ENCODE measurements around the gene CCDC141.

Gene CCDC141

GRCh38 chr2:178865146-178865936 is 184.6 kb downstream of the CCDC141 start:
- no peak for DNase-seq

GRCh38 chr2:178863856-178864620 is 185.9 kb downstream of the CCDC141 start:
- DNase-seq, result no peak

- DNase-seq, result no peak
Measured at GRCh38 chr2:178863130-178863855, 186.6 kb downstream of the CCDC141 start.

GRCh38 chr2:178860551-178860950 is 189.4 kb downstream of the CCDC141 start:
- no peak for DNase-seq

- no peak for DNase-seq
Measured at GRCh38 chr2:178859730-178860129, 190.2 kb downstream of the CCDC141 start.

GRCh38 chr2:178858896-178859625 is 190.9 kb downstream of the CCDC141 start:
- no peak for DNase-seq

- no peak for DNase-seq
Measured at GRCh38 chr2:178855151-178855550, 194.8 kb downstream of the CCDC141 start.

GRCh38 chr2:178848335-178848734 is 201.6 kb downstream of the CCDC141 start:
- DNase-seq, result no peak

- DNase-seq, result no peak
Measured at GRCh38 chr2:178846458-178846802, 203.5 kb downstream of the CCDC141 start.

GRCh38 chr2:178845566-178846457 is 204.1 kb downstream of the CCDC141 start:
- no peak for DNase-seq

- no peak for DNase-seq
Measured at GRCh38 chr2:178844701-178845100, 205.2 kb downstream of the CCDC141 start.

- no peak for DNase-seq
Measured at GRCh38 chr2:178844269-178844668, 205.7 kb downstream of the CCDC141 start.

- DNase-seq, result no peak
Measured at GRCh38 chr2:178843697-178844096, 206.2 kb downstream of the CCDC141 start.

GRCh38 chr2:178836807-178837206 is 213.1 kb downstream of the CCDC141 start:
- DNase-seq, result no peak

GRCh38 chr2:178834086-178834485 is 215.9 kb downstream of the CCDC141 start:
- no peak for DNase-seq

GRCh38 chr2:178833382-178833781 is 216.6 kb downstream of the CCDC141 start:
- no peak for DNase-seq

- DNase-seq, result no peak
Measured at GRCh38 chr2:178830451-178830850, 219.5 kb downstream of the CCDC141 start.

- DNase-seq, result no peak
Measured at GRCh38 chr2:178829981-178830380, 220.0 kb downstream of the CCDC141 start.

- no peak for DNase-seq
Measured at GRCh38 chr2:178829299-178829960, 220.5 kb downstream of the CCDC141 start.

GRCh38 chr2:178828486-178828881 is 221.5 kb downstream of the CCDC141 start:
- DNase-seq, result no peak
